ENCODE results near the gene ERG.

The ERG gene

DNA sequence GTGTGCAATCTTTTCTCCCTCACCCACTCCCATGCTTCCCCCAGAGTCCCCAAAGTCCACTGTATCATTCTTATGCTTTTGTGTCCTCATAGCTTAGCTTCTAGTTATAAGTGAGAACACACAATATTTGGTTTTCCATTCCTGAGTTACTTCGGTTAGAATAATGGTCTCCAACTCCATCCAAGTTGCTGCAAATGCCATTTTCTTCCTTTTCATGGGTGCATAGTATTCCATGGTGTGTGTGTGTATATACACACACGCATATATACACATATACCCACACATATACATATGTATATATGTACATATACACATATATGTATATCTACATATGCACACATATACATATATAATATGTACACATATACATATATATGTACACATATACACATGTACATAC is 69.3 kb downstream of the ERG start:
- Histone ChIP-seq H3K4me1 (ENCODE audit: control insufficient read depth in 2 of 2, insufficient read depth in 1 of 2, low read depth in 1 of 2, low read length in 2 of 2) (peaks cover 0 to 6% of the 10 kb centered on the region in 2 donors), H3K79me1 (ENCODE audit: low read depth, low read length) (no peaks in the 10 kb centered on the region), H3K4me3 (ENCODE audit: low read length in 2 of 2) (no peak overlapping the region), H3K27me3 (ENCODE audit: control insufficient read depth in 3 of 3, insufficient read depth in 3 of 3, low read depth in 1 of 3, low read length in 3 of 3) (no peaks in the 10 kb centered on the region), H2BK15ac (ENCODE audit: low read length) (no peak overlapping the region), H3K18ac (ENCODE audit: low read length) (no peak overlapping the region), H3K36me3 (replicated peaks in 1 of 2; ENCODE audit: control insufficient read depth in 2 of 2, insufficient read depth in 2 of 2, low read length in 2 of 2) (no peaks in the 10 kb centered on the region), H2AK5ac (ENCODE audit: low read depth, low read length) (no peak overlapping the region), H3K14ac (ENCODE audit: low read length) (no peak overlapping the region), H2AFZ (ENCODE audit: low read length) (no peak overlapping the region), H3K9me3 (replicated peaks in 1 of 2; ENCODE audit: control insufficient read depth in 2 of 2, insufficient read depth in 1 of 2, low read depth in 1 of 2, low read length in 2 of 2) (peaks cover 0 to 2% of the 10 kb centered on the region in 2 donors), H2BK12ac (ENCODE audit: low read length) (no peak overlapping the region), H2BK5ac (ENCODE audit: low read length) (no peak overlapping the region), H3K23ac (ENCODE audit: low read depth, low read length, poor library complexity) (no peak overlapping the region), H3K4me2 (ENCODE audit: insufficient read depth, low read length, poor library complexity, severe bottlenecking) (no peak overlapping the region), H3K27ac (replicated peaks; ENCODE audit: low read length) (no peak overlapping the region), H3K4ac (ENCODE audit: low read length) (no peak overlapping the region), H4K8ac (ENCODE audit: low read depth, low read length) (no peak overlapping the region), H4K91ac (ENCODE audit: low read depth, low read length, poor library complexity) (no peak overlapping the region), H3K9ac (ENCODE audit: low read depth, low read length, poor library complexity) (no peak overlapping the region), H2BK120ac (ENCODE audit: low read depth, low read length) (no peak overlapping the region)
- WGBS, 2 donors (ENCODE audit: extremely low coverage in 2 of 2, insufficient read length in 2 of 2, insufficient replicate concordance in 1 of 2) = no CpG with 5 or more reads among the region's 2 CpGs
- no peak for DNase-seq (ENCODE audit: low spot score)

DNA sequence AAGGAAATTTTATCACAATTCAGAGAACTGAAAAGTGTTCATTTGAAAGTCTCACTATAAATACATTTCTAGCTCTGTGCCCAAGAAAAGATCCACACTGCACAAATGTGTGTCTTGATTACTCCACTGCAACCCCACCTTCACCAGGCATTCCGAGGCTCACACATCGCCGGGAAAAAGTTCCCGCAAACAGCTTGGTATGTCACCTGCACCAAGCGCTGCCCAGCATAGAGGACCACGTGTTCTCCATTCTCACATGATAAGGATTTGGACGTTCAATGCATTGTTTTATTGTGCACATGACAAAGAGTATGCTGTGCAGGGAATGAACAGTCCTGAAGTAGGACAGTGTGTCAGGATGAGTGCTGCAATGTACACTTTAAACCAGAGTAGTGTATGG is 70.1 kb downstream of the ERG start:
- WGBS, 2 donors (ENCODE audit: extremely low coverage in 2 of 2, insufficient read length in 2 of 2, insufficient replicate concordance in 1 of 2) = no CpG with 5 or more reads among the region's 7 CpGs
- Histone ChIP-seq H3K14ac (ENCODE audit: low read length) (no peak overlapping the region), H3K9me3 (replicated peaks in 1 of 2; ENCODE audit: control insufficient read depth in 2 of 2, insufficient read depth in 1 of 2, low read depth in 1 of 2, low read length in 2 of 2) (peaks cover 0 to 2% of the 10 kb centered on the region in 2 donors), H3K4me1 (ENCODE audit: control insufficient read depth in 2 of 2, insufficient read depth in 1 of 2, low read depth in 1 of 2, low read length in 2 of 2) (peaks cover 0 to 8% of the 10 kb centered on the region in 2 donors), H2BK5ac (ENCODE audit: low read length) (no peak overlapping the region), H3K4me3 (ENCODE audit: low read length in 2 of 2) (no peak overlapping the region), H4K91ac (ENCODE audit: low read depth, low read length, poor library complexity) (no peak overlapping the region), H3K4ac (ENCODE audit: low read length) (no peak overlapping the region), H2AFZ (ENCODE audit: low read length) (no peak overlapping the region), H3K23ac (ENCODE audit: low read depth, low read length, poor library complexity) (no peak overlapping the region), H3K79me1 (ENCODE audit: low read depth, low read length) (no peaks in the 10 kb centered on the region), H2BK120ac (ENCODE audit: low read depth, low read length) (no peak overlapping the region), H2BK12ac (ENCODE audit: low read length) (no peak overlapping the region), H4K8ac (ENCODE audit: low read depth, low read length) (no peak overlapping the region), H3K18ac (ENCODE audit: low read length) (no peak overlapping the region), H3K4me2 (ENCODE audit: insufficient read depth, low read length, poor library complexity, severe bottlenecking) (no peak overlapping the region), H3K36me3 (replicated peaks in 1 of 2; ENCODE audit: control insufficient read depth in 2 of 2, insufficient read depth in 2 of 2, low read length in 2 of 2) (no peaks in the 10 kb centered on the region), H2BK15ac (ENCODE audit: low read length) (no peak overlapping the region), H2AK5ac (ENCODE audit: low read depth, low read length) (no peak overlapping the region), H3K27ac (replicated peaks; ENCODE audit: low read length) (no peak overlapping the region), H3K9ac (ENCODE audit: low read depth, low read length, poor library complexity) (no peak overlapping the region), H3K27me3 (ENCODE audit: control insufficient read depth in 3 of 3, insufficient read depth in 3 of 3, low read depth in 1 of 3, low read length in 3 of 3) (no peaks in the 10 kb centered on the region)
- no peak for DNase-seq (ENCODE audit: low spot score)

DNA sequence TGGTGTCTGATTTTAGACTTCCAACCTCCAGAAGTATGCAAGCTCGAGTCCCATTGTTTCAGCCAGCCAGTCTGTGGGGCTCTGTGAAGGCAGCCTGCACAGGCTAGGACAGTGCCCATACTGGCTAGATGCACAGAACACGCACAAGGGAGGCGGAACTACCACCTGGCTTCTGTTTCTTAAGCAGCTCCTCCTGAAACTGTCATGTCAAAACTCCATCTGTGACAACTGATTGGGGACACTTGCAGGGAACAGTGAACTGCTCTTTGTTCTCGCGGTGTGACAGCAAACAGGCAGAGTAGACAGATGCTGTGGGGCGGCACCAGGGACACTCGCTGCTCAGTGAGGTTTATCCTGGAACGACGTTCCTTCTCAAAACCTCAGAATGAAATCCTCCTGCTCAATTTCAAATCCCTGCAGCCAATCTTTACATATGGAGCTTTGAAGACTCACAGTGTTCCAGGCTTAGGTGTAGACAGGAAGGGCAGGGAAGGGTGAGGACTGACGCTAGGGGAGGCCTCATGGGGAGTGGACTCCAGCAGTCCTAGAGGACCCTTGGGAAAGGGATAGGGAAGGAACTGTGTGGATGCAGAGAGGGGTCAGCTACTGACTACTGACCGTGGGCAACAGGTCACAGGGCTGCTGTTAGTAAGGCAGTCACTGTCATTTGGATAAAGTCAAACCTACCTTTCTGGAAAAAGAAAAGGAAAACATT is 73.8 kb downstream of the ERG start:
- no peak overlapping the region for H3K23ac ChIP-seq (ENCODE audit: low read depth, low read length, poor library complexity)
- H2BK120ac ChIP-seq (ENCODE audit: low read depth, low read length) = no peak overlapping the region
- H2AFZ ChIP-seq (ENCODE audit: low read length) = peak overlapping the region; percentile 48
- no peaks in the 10 kb centered on the region for H3K36me3 ChIP-seq (replicated peaks in 1 of 2; ENCODE audit: control insufficient read depth in 2 of 2, insufficient read depth in 2 of 2, low read length in 2 of 2)
- peaks cover 0 to 2% of the 10 kb centered on the region in 2 donors for H3K9me3 ChIP-seq (replicated peaks in 1 of 2; ENCODE audit: control insufficient read depth in 2 of 2, insufficient read depth in 1 of 2, low read depth in 1 of 2, low read length in 2 of 2)
- no peak overlapping the region for H2BK12ac ChIP-seq (ENCODE audit: low read length)
- H3K4ac ChIP-seq (ENCODE audit: low read length) = no peak overlapping the region
- H2BK15ac ChIP-seq (ENCODE audit: low read length) = no peak overlapping the region
- no peak overlapping the region for H3K4me3 ChIP-seq (ENCODE audit: low read length in 2 of 2)
- H3K27ac ChIP-seq (replicated peaks; ENCODE audit: low read length) = no peak overlapping the region
- H3K4me1 ChIP-seq (ENCODE audit: control insufficient read depth in 2 of 2, insufficient read depth in 1 of 2, low read depth in 1 of 2, low read length in 2 of 2) = peaks cover 0 to 8% of the 10 kb centered on the region in 2 donors
- H3K18ac ChIP-seq (ENCODE audit: low read length) = peak overlapping the region; percentile 20
- no peak overlapping the region for H3K14ac ChIP-seq (ENCODE audit: low read length)
- H3K4me2 ChIP-seq (ENCODE audit: insufficient read depth, low read length, poor library complexity, severe bottlenecking) = no peak overlapping the region
- no peak for DNase-seq (ENCODE audit: low spot score)
- no peak overlapping the region for H3K9ac ChIP-seq (ENCODE audit: low read depth, low read length, poor library complexity)
- H2BK5ac ChIP-seq (ENCODE audit: low read length) = no peak overlapping the region
- peaks cover 0 to 5% (median 0%) of the 10 kb centered on the region in 3 experiments for H3K27me3 ChIP-seq (ENCODE audit: control insufficient read depth in 3 of 3, insufficient read depth in 3 of 3, low read depth in 1 of 3, low read length in 3 of 3)
- H2AK5ac ChIP-seq (ENCODE audit: low read depth, low read length) = no peak overlapping the region
- no peaks in the 10 kb centered on the region for H3K79me1 ChIP-seq (ENCODE audit: low read depth, low read length)
- H4K91ac ChIP-seq (ENCODE audit: low read depth, low read length, poor library complexity) = no peak overlapping the region
- no CpG with 5 or more reads among the region's 11 CpGs for WGBS, 2 donors (ENCODE audit: extremely low coverage in 2 of 2, insufficient read length in 2 of 2, insufficient replicate concordance in 1 of 2)
- no peak overlapping the region for H4K8ac ChIP-seq (ENCODE audit: low read depth, low read length)

DNA sequence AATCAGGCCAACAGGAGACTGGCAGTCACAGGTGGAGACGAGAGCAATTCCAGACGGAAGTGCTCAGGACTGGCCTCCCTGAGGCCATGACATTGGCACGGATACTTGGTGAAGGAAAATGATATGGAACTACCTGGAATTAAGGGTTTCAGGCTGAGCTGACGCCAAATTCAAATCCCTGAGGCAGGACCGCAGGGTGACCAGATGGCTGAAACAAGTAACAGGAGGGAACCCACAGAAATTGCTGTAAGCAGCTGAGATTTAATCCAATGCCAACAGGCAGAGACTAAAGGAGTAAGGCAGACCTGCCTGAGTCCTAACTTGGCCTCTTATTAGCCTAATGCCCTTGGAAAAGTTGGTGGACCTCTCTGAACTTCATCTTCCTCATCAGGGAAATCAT is 76.2 kb downstream of the ERG start:
- H3K36me3 ChIP-seq (replicated peaks in 1 of 2; ENCODE audit: control insufficient read depth in 2 of 2, insufficient read depth in 2 of 2, low read length in 2 of 2) = no peaks in the 10 kb centered on the region
- no peak overlapping the region for H3K23ac ChIP-seq (ENCODE audit: low read depth, low read length, poor library complexity)
- no peak overlapping the region for H3K9ac ChIP-seq (ENCODE audit: low read depth, low read length, poor library complexity)
- H2BK120ac ChIP-seq (ENCODE audit: low read depth, low read length) = no peak overlapping the region
- no peak overlapping the region for H2AFZ ChIP-seq (ENCODE audit: low read length)
- H3K27me3 ChIP-seq (ENCODE audit: control insufficient read depth in 3 of 3, insufficient read depth in 3 of 3, low read depth in 1 of 3, low read length in 3 of 3) = peaks cover 0 to 5% (median 0%) of the 10 kb centered on the region in 3 experiments
- H3K18ac ChIP-seq (ENCODE audit: low read length) = no peak overlapping the region
- H3K4me2 ChIP-seq (ENCODE audit: insufficient read depth, low read length, poor library complexity, severe bottlenecking) = no peak overlapping the region
- no peak for DNase-seq (ENCODE audit: low spot score)
- no peak overlapping the region for H2BK5ac ChIP-seq (ENCODE audit: low read length)
- no peak overlapping the region for H2BK12ac ChIP-seq (ENCODE audit: low read length)
- H3K4me1 ChIP-seq (ENCODE audit: control insufficient read depth in 2 of 2, insufficient read depth in 1 of 2, low read depth in 1 of 2, low read length in 2 of 2) = peaks cover 0 to 8% of the 10 kb centered on the region in 2 donors
- no peak overlapping the region for H3K14ac ChIP-seq (ENCODE audit: low read length)
- H2AK5ac ChIP-seq (ENCODE audit: low read depth, low read length) = no peak overlapping the region
- no peak overlapping the region for H2BK15ac ChIP-seq (ENCODE audit: low read length)
- H3K79me1 ChIP-seq (ENCODE audit: low read depth, low read length) = no peaks in the 10 kb centered on the region
- no peaks in the 10 kb centered on the region for H3K9me3 ChIP-seq (replicated peaks in 1 of 2; ENCODE audit: control insufficient read depth in 2 of 2, insufficient read depth in 1 of 2, low read depth in 1 of 2, low read length in 2 of 2)
- no peak overlapping the region for H4K8ac ChIP-seq (ENCODE audit: low read depth, low read length)
- no peak overlapping the region for H3K4ac ChIP-seq (ENCODE audit: low read length)
- H3K27ac ChIP-seq (replicated peaks; ENCODE audit: low read length) = no peak overlapping the region
- no peak overlapping the region for H3K4me3 ChIP-seq (ENCODE audit: low read length in 2 of 2)
- H4K91ac ChIP-seq (ENCODE audit: low read depth, low read length, poor library complexity) = no peak overlapping the region
- WGBS, 2 donors (ENCODE audit: extremely low coverage in 2 of 2, insufficient read length in 2 of 2, insufficient replicate concordance in 1 of 2) = no CpG with 5 or more reads among the region's 5 CpGs
